Peyer's patch (tissue), 4 donors: ENCODE measurements around the gene NAB1.

Source experiments
- POLR2A ChIP-seq, 2 donors: fragments of 450-650 bp; IDR thresholded peaks; one replicate each; pipeline ENCODE4 v1.5.1; 2017; ENCODE audit warnings: antibody characterized with exemption in 2 of 2, mild to moderate bottlenecking in 2 of 2, moderate library complexity in 2 of 2
- TF ChIP-seq, protein P1 (sequence below), 6 experiments: fragments of 450-650 bp in 4 of 6; fragments of 200-600 bp in 2 of 6; sonication (generic) in 1 of 6; IDR thresholded peaks; one replicate each; pipeline ENCODE4 v1.5.1; 2017 to 2019; ENCODE audit warnings: antibody characterized with exemption in 6 of 6, mild to moderate bottlenecking in 3 of 6, moderate library complexity in 1 of 6

GRCh38 chr2:190649798-190650390 lies 1.0 kb downstream of the NAB1 start:
- TF ChIP-seq, protein P1, sequence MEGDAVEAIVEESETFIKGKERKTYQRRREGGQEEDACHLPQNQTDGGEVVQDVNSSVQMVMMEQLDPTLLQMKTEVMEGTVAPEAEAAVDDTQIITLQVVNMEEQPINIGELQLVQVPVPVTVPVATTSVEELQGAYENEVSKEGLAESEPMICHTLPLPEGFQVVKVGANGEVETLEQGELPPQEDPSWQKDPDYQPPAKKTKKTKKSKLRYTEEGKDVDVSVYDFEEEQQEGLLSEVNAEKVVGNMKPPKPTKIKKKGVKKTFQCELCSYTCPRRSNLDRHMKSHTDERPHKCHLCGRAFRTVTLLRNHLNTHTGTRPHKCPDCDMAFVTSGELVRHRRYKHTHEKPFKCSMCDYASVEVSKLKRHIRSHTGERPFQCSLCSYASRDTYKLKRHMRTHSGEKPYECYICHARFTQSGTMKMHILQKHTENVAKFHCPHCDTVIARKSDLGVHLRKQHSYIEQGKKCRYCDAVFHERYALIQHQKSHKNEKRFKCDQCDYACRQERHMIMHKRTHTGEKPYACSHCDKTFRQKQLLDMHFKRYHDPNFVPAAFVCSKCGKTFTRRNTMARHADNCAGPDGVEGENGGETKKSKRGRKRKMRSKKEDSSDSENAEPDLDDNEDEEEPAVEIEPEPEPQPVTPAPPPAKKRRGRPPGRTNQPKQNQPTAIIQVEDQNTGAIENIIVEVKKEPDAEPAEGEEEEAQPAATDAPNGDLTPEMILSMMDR (IDR thresholded peaks at IDR 0.05): no peak
- TF ChIP-seq POLR2A (IDR thresholded peaks at IDR 0.05): no peak
